WTC11 (cell line): ENCODE results near the gene SLC35B4.

ENCODE experiments used
- CREB1 ChIP-seq: sonication (generic); formaldehyde crosslinking; IDR thresholded peaks from 2 replicates; pipeline ENCODE4 v1.8.0; 2023; ENCODE audit warnings: mild to moderate bottlenecking, missing genetic modification reagents
- JUN ChIP-seq: sonication (generic); formaldehyde crosslinking; IDR thresholded peaks from 2 replicates; pipeline ENCODE4 v1.8.0; 2023; ENCODE audit warnings: mild to moderate bottlenecking, missing genetic modification reagents
- KAT7 ChIP-seq: sonication (generic); formaldehyde crosslinking; IDR thresholded peaks from 2 replicates; pipeline ENCODE4 v1.8.1; 2023; ENCODE audit warnings: missing genetic modification reagents, mild to moderate bottlenecking, borderline replicate concordance
- NR2C2 ChIP-seq: sonication (generic); formaldehyde crosslinking; IDR thresholded peaks from 2 replicates; pipeline ENCODE4 v1.8.0; 2022; ENCODE audit warnings: mild to moderate bottlenecking, missing genetic modification reagents
- SP1 ChIP-seq: sonication (generic); formaldehyde crosslinking; conservative IDR thresholded peaks from 2 replicates; pipeline ENCODE4 v1.8.1; 2022; ENCODE audit warnings: missing genetic modification reagents
- ZNF121 ChIP-seq: sonication (generic); formaldehyde crosslinking; IDR thresholded peaks from 2 replicates; pipeline ENCODE4 v1.8.0; 2023; ENCODE audit warnings: missing genetic modification reagents
- TF ChIP-seq, protein P1 (sequence below): sonication (generic); formaldehyde crosslinking; conservative IDR thresholded peaks from 2 replicates; pipeline ENCODE4 v1.8.1; 2022; ENCODE audit warnings: mild to moderate bottlenecking, missing genetic modification reagents
- TF ChIP-seq, protein P2 (sequence below): fragments of 200-600 bp; IDR thresholded peaks from 2 replicates; pipeline ENCODE4 v1.8.0; 2022; ENCODE audit warnings: antibody characterized with exemption
- TF ChIP-seq, protein P3 (sequence below): sonication (generic); formaldehyde crosslinking; IDR thresholded peaks from 2 replicates; pipeline ENCODE4 v1.8.0; 2022; ENCODE audit warnings: mild to moderate bottlenecking, missing genetic modification reagents
- TF ChIP-seq, protein P4 (sequence below): sonication (generic); formaldehyde crosslinking; IDR thresholded peaks from 2 replicates; pipeline ENCODE4 v1.8.1; 2022; ENCODE audit warnings: low read depth, missing genetic modification reagents, borderline replicate concordance
- TF ChIP-seq, protein P5 (sequence below): sonication (generic); formaldehyde crosslinking; IDR thresholded peaks from 2 replicates; pipeline ENCODE4 v1.8.1; 2022; ENCODE audit warnings: low read depth, mild to moderate bottlenecking, moderate library complexity, missing genetic modification reagents, borderline replicate concordance
- TF ChIP-seq, protein P6 (sequence below): sonication (generic); formaldehyde crosslinking; IDR thresholded peaks from 2 replicates; pipeline ENCODE4 v1.8.0; 2022; ENCODE audit warnings: mild to moderate bottlenecking, missing genetic modification reagents
- TF ChIP-seq, protein P7 (sequence below): sonication (generic); formaldehyde crosslinking; IDR thresholded peaks from 2 replicates; pipeline ENCODE4 v1.8.1; 2022; ENCODE audit warnings: mild to moderate bottlenecking, missing genetic modification reagents, moderate library complexity, borderline replicate concordance
- TF ChIP-seq, protein P8 (sequence below): sonication (generic); formaldehyde crosslinking; IDR thresholded peaks from 2 replicates; pipeline ENCODE4 v1.8.1; 2023; ENCODE audit warnings: mild to moderate bottlenecking, moderate library complexity, missing genetic modification reagents

DNA sequence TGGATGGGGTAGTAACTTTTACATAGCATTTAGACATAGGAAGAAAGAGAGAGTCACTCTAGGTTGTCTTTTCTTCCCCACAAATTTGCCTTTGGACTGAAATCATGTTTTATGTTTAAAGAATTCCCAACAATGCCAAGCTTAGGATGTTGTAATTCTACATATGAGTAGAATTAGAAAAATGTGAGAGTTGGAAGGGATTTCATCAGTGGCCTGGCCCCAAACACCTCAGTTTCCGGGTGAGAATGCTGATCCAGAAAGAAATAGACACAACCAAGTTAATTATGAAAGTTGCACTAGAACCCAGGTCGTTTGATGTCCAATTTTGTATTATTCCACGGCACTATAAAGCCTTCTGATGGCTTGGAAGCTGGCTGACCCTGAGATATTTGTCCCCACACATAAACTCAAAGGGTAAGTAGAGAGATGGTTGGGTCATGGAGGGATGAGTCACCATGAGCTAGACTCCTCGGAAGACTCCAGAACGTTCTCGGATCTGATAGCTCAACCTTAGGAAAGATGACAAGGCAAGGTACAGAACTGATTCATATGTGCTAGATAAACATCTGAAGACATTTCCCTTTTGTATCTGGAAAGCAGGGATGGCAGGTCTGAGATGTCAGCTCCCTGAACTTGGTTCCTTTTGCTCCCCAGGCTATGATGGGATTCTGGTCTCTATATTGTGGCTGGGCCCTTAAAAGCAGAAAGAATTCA, 48.8 kb upstream of the SLC35B4 start:
- TF ChIP-seq ZNF121 (CRISPR knock-in tag) (no peak), NR2C2 (CRISPR knock-in tag) (no peak), SP1 (no peak), KAT7 (no peak), CREB1 (CRISPR knock-in tag) (no peak), JUN (CRISPR knock-in tag) (no peak)
- TF ChIP-seq, protein P1, sequence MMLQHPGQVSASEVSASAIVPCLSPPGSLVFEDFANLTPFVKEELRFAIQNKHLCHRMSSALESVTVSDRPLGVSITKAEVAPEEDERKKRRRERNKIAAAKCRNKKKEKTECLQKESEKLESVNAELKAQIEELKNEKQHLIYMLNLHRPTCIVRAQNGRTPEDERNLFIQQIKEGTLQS = no peak
- TF ChIP-seq, protein P2, sequence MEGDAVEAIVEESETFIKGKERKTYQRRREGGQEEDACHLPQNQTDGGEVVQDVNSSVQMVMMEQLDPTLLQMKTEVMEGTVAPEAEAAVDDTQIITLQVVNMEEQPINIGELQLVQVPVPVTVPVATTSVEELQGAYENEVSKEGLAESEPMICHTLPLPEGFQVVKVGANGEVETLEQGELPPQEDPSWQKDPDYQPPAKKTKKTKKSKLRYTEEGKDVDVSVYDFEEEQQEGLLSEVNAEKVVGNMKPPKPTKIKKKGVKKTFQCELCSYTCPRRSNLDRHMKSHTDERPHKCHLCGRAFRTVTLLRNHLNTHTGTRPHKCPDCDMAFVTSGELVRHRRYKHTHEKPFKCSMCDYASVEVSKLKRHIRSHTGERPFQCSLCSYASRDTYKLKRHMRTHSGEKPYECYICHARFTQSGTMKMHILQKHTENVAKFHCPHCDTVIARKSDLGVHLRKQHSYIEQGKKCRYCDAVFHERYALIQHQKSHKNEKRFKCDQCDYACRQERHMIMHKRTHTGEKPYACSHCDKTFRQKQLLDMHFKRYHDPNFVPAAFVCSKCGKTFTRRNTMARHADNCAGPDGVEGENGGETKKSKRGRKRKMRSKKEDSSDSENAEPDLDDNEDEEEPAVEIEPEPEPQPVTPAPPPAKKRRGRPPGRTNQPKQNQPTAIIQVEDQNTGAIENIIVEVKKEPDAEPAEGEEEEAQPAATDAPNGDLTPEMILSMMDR = no peak
- TF ChIP-seq, protein P3, sequence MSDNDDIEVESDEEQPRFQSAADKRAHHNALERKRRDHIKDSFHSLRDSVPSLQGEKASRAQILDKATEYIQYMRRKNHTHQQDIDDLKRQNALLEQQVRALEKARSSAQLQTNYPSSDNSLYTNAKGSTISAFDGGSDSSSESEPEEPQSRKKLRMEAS (CRISPR knock-in tag) = no peak
- TF ChIP-seq, protein P4, sequence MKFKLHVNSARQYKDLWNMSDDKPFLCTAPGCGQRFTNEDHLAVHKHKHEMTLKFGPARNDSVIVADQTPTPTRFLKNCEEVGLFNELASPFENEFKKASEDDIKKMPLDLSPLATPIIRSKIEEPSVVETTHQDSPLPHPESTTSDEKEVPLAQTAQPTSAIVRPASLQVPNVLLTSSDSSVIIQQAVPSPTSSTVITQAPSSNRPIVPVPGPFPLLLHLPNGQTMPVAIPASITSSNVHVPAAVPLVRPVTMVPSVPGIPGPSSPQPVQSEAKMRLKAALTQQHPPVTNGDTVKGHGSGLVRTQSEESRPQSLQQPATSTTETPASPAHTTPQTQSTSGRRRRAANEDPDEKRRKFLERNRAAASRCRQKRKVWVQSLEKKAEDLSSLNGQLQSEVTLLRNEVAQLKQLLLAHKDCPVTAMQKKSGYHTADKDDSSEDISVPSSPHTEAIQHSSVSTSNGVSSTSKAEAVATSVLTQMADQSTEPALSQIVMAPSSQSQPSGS (CRISPR knock-in tag) = no peak
- TF ChIP-seq, protein P5, sequence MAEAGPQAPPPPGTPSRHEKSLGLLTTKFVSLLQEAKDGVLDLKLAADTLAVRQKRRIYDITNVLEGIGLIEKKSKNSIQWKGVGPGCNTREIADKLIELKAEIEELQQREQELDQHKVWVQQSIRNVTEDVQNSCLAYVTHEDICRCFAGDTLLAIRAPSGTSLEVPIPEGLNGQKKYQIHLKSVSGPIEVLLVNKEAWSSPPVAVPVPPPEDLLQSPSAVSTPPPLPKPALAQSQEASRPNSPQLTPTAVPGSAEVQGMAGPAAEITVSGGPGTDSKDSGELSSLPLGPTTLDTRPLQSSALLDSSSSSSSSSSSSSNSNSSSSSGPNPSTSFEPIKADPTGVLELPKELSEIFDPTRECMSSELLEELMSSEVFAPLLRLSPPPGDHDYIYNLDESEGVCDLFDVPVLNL (CRISPR knock-in tag) = no peak
- TF ChIP-seq, protein P6, sequence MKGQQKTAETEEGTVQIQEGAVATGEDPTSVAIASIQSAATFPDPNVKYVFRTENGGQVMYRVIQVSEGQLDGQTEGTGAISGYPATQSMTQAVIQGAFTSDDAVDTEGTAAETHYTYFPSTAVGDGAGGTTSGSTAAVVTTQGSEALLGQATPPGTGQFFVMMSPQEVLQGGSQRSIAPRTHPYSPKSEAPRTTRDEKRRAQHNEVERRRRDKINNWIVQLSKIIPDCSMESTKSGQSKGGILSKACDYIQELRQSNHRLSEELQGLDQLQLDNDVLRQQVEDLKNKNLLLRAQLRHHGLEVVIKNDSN (CRISPR knock-in tag) = no peak
- TF ChIP-seq, protein P7, sequence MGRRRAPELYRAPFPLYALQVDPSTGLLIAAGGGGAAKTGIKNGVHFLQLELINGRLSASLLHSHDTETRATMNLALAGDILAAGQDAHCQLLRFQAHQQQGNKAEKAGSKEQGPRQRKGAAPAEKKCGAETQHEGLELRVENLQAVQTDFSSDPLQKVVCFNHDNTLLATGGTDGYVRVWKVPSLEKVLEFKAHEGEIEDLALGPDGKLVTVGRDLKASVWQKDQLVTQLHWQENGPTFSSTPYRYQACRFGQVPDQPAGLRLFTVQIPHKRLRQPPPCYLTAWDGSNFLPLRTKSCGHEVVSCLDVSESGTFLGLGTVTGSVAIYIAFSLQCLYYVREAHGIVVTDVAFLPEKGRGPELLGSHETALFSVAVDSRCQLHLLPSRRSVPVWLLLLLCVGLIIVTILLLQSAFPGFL (CRISPR knock-in tag) = no peak
- TF ChIP-seq, protein P8, sequence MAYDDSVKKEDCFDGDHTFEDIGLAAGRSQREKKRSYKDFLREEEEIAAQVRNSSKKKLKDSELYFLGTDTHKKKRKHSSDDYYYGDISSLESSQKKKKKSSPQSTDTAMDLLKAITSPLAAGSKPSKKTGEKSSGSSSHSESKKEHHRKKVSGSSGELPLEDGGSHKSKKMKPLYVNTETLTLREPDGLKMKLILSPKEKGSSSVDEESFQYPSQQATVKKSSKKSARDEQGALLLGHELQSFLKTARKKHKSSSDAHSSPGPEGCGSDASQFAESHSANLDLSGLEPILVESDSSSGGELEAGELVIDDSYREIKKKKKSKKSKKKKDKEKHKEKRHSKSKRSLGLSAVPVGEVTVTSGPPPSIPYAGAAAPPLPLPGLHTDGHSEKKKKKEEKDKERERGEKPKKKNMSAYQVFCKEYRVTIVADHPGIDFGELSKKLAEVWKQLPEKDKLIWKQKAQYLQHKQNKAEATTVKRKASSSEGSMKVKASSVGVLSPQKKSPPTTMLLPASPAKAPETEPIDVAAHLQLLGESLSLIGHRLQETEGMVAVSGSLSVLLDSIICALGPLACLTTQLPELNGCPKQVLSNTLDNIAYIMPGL (CRISPR knock-in tag) = no peak
